Duodenal mucosa (tissue), 2 donors: ENCODE measurements around the gene TNFRSF25.

Experiments
- H3K27ac ChIP-seq: one replicate; pipeline ENCODE4 v1.7.0; 2013; ENCODE audit warnings: low read depth, low read length
- H3K27me3 ChIP-seq, 2 donors: one replicate each; pipeline ENCODE4 v1.7.0; 2013; ENCODE audit warnings: low read length in 2 of 2, control low read depth in 1 of 2; ENCODE audit not compliant: insufficient read depth in 2 of 2, control insufficient read depth in 1 of 2
- H3K36me3 ChIP-seq, 2 donors: one replicate each; pipeline ENCODE4 v1.7.0; 2013; ENCODE audit warnings: low read length in 2 of 2, control low read depth in 1 of 2; ENCODE audit not compliant: insufficient read depth in 2 of 2, control insufficient read depth in 1 of 2
- H3K4me1 ChIP-seq, 2 donors: one replicate each; pipeline ENCODE4 v1.7.0; 2013; ENCODE audit warnings: low read length in 2 of 2, control low read depth in 1 of 2; ENCODE audit not compliant: insufficient read depth in 2 of 2, control insufficient read depth in 1 of 2
- H3K4me3 ChIP-seq, 2 donors: one replicate each; pipeline ENCODE4 v1.7.0; 2013; ENCODE audit warnings: low read length in 2 of 2, low read depth in 1 of 2
- H3K9ac ChIP-seq, 2 donors: one replicate each; pipeline ENCODE4 v1.7.0; 2013; ENCODE audit warnings: low read length in 2 of 2, low read depth in 1 of 2
- H3K9me3 ChIP-seq, 2 donors: one replicate each; pipeline ENCODE4 v1.7.0; 2013; ENCODE audit warnings: low read length in 2 of 2, control low read depth in 1 of 2; ENCODE audit not compliant: control insufficient read depth in 1 of 2

Gene TNFRSF25

DNA sequence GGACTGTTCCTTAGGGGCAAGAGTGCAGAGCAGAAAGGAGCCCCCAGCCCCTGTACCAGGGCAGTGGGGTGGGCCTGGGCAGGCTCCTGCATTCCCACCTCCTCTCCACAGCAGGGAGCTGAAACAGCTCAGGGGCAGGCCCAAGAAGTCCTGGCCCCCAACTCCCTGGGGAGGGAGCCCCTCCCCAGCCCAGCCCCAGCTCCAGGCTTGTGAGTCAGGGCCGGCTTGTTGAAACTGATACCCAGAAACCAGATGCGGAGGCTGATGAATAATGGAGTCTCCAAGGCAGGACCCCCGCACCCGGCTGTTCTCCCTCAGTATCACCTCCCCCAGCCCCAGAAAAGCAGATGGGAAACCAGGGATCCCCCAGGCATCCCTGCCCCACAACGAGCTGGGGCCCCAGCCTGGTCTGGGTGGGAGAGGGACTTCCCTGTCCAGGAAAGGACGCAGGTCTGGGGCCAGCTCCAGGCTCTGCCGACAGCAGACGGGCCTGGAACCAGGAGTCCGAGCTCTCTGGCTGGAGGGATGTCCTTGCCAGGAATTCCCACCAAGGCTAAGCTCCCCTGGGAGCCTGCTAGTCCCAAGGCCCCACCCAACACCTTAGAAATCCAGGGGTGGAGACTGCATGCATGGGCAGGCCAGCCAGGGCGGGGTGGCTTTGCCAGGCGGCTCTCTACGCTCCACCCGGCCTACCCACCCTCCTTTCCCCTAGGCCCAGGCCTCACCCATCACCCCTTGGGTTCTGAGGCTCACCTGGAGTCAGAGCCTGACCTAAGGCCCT, 22.8 kb upstream of the TNFRSF25 start:
- H3K27ac ChIP-seq: no peak overlapping the region
- no peaks in the 10 kb centered on the region for H3K36me3 ChIP-seq
- H3K27me3 ChIP-seq: peaks cover 13 to 21% of the 10 kb centered on the region in 2 donors
- no peak overlapping the region for H3K4me3 ChIP-seq
- peaks cover 11 to 28% of the 10 kb centered on the region in 2 donors for H3K4me1 ChIP-seq
- H3K9me3 ChIP-seq: no peaks in the 10 kb centered on the region
- H3K9ac ChIP-seq: no peak overlapping the region

DNA sequence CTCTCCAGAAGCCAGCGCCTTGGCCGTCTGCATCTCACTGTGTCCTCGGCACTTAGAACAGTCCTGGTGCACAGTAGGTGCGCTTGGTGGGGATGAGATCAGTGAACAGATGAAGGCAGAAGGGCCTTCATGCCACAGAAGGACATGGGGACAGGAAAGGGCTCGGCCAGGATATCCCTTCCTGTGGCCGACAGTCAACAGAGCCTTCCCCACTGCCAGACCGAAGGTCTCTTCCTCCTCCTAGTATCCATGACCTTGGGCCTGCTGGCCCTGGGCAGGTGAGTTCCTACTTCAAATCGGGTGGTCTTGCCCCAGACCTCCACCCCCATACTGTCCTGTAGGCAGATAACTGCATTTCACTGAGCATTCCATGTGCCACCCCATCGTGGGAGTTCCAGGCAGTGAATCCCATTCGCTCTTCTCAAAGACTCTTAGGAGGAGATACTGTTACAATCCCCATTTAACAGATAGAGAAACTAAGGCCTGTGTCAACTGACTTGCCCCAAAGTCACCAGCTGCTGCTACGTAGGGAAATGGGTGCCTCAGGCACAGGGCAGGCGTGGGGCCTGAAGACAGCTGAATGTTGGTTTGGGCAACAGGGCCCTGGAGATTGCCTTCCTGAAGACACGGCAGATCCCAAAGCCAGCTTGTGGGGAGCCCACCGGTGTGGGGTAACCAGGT, 22.0 kb upstream of the TNFRSF25 start:
- peaks cover 13 to 21% of the 10 kb centered on the region in 2 donors for H3K27me3 ChIP-seq
- H3K9ac ChIP-seq: no peak overlapping the region
- H3K4me3 ChIP-seq: no peak overlapping the region
- no peaks in the 10 kb centered on the region for H3K36me3 ChIP-seq
- H3K4me1 ChIP-seq: peaks cover 11 to 31% of the 10 kb centered on the region in 2 donors
- H3K9me3 ChIP-seq: no peaks in the 10 kb centered on the region
- no peak overlapping the region for H3K27ac ChIP-seq

DNA sequence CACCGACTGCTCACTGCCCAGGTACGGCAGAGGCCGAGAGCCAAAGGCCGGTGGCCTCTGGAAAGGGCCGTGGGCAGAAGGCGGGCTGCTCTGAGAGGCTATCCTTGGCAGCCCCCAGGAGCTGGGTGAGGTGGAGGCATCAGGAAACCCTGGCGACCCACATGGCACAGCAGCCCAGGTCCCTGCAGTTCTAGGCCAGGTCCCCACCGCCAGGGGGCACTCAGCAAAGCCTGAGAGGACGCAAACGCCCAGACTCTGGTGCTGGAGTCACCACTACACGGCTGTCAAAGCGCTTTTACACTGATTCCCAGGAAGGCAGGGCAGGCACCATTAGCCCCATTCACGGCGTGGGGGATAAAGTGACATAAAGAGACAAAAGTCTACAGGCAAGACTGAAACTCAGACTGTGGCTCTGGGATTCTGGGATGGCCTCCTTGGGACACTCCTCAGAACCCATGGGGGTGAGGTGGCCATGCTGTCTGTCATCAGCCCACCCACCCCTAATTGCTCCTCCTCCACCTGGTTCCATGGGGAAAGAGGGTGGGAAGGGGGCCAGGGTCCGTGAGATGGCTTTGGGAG, 20.5 kb upstream of the TNFRSF25 start:
- no peaks in the 10 kb centered on the region for H3K36me3 ChIP-seq
- H3K9ac ChIP-seq: no peak overlapping the region
- no peak overlapping the region for H3K4me3 ChIP-seq
- H3K4me1 ChIP-seq: peaks cover 8 to 30% of the 10 kb centered on the region in 2 donors
- no peaks in the 10 kb centered on the region for H3K9me3 ChIP-seq
- H3K27ac ChIP-seq: no peak overlapping the region
- peaks cover 13 to 21% of the 10 kb centered on the region in 2 donors for H3K27me3 ChIP-seq

DNA sequence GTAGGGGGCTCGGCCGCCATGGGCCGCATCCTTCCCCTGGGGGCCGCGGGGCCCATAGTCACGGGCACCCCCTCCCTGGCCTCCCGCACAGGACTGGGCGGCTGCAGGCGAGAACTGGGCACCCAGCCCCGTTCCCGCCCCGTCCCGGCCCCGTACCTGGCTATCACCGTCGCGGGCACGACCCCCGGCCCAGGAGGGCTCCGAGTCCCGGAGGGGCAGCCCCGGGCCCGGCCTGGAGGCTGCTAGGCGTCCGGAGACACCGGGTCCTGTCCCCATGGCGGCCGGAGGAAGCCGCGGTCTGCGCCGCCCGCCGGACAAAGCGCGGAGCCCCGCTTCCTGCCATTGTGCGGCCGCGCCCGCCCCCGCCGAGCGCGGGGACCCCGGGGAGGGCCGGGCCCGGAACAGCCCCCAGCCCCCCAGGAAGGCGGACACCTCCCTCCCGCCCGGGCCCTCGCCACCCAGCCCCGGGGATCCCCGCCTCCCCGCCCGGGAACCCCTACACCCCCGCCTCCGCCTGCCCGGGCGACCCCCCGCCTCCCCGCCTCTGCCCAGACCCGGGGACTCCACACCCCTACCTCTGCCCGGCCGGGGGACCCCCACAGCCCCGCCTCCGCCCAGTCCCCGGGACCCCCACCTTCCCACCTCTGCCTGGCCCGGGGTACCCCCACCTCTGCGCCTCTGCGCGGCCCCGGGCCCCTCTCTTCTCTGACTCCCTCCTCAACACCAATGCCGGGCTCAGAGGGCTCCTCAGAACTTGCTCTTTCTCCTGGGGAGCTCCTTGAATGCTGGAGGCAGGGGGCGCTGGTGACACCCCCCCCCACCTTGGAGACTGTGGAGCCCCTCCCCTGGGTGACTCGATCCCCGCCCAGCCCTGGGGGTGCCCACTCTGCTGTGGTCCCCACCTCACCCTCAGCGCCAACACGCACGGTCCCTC, 19.5 kb upstream of the TNFRSF25 start:
- Histone ChIP-seq H3K36me3 (no peaks in the 10 kb centered on the region), H3K4me1 (peaks cover 4 to 24% of the 10 kb centered on the region in 2 donors), H3K9me3 (no peaks in the 10 kb centered on the region), H3K9ac (no peak overlapping the region), H3K27me3 (peaks cover 13 to 21% of the 10 kb centered on the region in 2 donors), H3K4me3 (peak overlapping the region in 1 of 2 donors; percentile 5), H3K27ac (no peak overlapping the region)

DNA sequence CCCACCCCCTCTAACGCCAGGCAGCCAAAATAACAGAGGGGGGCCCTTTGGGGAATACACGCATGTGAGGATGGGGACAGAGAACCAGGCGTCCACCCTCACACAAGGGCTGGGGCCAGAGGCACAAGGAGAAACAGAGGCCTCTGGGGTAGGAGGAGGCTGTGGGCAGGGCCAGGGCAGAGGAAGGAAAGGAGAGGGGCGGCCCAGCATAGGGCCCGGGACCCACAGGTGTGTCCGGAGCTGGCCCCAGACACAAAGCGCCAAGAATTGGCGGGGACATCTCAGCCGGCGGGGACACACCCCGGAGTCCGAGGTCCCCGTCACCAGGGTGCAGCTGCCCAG, 18.8 kb upstream of the TNFRSF25 start:
- peak overlapping the region in 1 of 2 donors; percentile 5 for H3K4me3 ChIP-seq
- H3K27ac ChIP-seq: no peak overlapping the region
- no peaks in the 10 kb centered on the region for H3K36me3 ChIP-seq
- H3K4me1 ChIP-seq: peaks cover 4 to 19% of the 10 kb centered on the region in 2 donors
- H3K27me3 ChIP-seq: peaks cover 13 to 21% of the 10 kb centered on the region in 2 donors
- no peak overlapping the region for H3K9ac ChIP-seq
- no peaks in the 10 kb centered on the region for H3K9me3 ChIP-seq

DNA sequence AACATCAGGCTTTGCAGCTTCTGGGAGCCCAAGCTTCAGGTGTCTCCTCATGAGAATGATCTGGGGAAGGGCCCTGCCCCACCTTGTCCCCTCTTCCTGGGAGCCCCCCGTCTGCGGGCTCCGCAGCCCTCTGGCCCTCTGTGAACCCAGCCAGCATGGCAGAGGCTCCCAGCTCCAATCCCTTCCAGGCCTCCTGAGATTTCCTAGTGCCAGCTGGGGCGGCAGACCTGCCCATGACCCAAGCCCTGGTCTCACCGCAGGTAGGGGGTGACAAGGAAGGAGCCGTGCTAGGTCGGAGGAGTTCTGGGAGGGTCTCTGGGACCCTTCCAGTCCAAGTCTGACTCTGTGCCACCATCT, 17.8 kb upstream of the TNFRSF25 start:
- Histone ChIP-seq H3K9ac (no peak overlapping the region), H3K27me3 (peaks cover 13 to 21% of the 10 kb centered on the region in 2 donors), H3K9me3 (no peaks in the 10 kb centered on the region), H3K4me1 (peaks cover 4 to 11% of the 10 kb centered on the region in 2 donors), H3K36me3 (no peaks in the 10 kb centered on the region), H3K4me3 (no peak overlapping the region), H3K27ac (no peak overlapping the region)

DNA sequence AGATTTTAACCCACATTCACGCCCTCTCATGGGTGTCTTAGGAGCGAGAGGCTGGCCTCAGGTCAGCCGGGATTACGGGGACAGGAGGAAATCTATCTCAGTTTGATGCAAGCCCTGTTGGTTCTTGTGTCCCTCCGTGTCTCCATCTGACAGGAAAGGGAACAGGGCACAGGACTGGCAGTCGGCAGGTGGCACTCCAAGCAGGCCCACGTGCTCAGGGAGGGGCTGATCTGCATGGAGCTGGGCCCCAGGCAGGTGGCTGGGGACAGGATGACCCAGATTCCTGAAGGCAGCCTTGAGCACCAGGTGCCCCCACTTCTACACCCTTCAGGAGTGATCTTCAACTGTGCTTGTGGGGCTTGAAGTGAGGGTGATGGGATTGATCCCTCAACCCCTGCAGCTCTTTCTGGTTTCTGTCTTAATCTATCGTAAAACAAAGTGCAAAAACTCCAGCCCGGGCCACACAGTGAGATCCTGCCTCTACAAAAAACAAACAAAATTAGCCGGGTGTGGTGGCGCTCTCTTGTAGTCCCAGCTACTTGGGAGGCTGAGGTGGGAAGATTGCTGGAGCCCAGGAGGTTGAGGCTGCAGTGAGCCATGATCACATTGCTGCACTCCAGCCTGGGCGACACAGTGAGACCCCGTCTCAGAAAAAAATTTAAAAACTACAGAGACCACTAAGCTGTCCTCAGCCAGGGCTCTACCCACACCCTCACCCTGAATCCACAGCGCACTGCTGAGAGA, 17.2 kb upstream of the TNFRSF25 start:
- Histone ChIP-seq H3K9me3 (no peaks in the 10 kb centered on the region), H3K4me3 (no peak overlapping the region), H3K36me3 (no peaks in the 10 kb centered on the region), H3K27me3 (peaks cover 13 to 21% of the 10 kb centered on the region in 2 donors), H3K4me1 (peaks cover 4 to 11% of the 10 kb centered on the region in 2 donors), H3K27ac (no peak overlapping the region), H3K9ac (no peak overlapping the region)

DNA sequence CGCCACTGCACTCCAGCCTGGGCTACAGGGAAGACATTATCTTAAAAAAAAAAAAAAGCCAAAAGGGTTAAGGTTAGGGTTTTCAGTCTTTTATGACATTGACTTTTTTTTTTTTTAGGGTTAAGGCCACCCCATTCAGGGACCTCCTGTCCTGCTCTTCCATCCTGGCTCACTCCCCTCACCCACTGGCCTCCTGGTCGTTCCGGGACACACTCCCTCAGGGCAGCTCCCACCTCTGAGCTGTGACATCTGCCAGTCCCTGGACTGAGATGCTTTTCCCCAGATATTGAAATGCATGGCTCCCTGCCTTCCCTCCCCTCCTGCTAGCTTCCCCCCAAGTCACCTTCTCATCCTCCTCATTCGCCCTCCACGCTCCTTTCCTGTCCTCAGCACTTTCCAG, 15.8 kb upstream of the TNFRSF25 start:
- Histone ChIP-seq H3K4me1 (peaks cover 8 to 16% of the 10 kb centered on the region in 2 donors), H3K9ac (no peak overlapping the region), H3K27me3 (peaks cover 13 to 21% of the 10 kb centered on the region in 2 donors), H3K27ac (no peak overlapping the region), H3K36me3 (no peaks in the 10 kb centered on the region), H3K4me3 (no peak overlapping the region), H3K9me3 (no peaks in the 10 kb centered on the region)

DNA sequence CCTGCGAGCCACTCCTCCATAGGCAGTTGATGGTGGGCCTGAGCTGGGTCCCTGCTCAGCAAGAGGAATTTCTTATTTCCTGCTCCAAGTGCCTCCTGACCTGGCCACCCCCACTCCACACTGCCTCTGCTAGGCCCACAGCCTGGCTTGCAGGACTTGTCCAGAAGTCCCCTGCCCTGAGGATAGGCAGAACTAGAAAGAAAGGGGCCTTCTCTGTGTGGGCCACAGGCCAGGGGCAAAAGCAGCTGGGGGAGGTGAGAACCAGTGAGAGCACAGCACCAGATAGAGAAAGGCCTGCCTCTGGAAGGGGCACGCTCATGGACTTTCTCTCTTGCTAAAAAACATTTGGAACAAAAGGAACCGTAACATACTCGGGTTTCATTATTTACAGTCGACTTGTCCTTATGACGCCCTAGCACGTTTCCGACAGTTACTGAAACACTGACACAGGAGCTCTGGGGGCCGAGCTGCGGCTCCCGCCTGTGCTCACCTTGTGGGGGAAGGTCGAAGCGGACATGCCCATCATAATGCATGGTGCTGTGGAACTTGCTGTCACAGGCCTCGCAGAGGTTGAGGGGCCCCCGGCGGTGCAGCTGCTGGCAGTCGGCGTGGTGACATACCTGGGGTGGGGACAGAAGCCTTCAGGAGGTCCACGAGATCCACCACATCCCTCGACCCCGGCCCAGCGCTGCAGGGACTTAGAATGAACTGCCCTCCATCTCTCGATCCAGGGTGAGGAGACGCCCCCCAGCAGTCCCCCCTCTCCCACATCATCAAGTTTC, 11.3 kb upstream of the TNFRSF25 start:
- Histone ChIP-seq H3K27ac (no peak overlapping the region), H3K9ac (no peak overlapping the region), H3K36me3 (no peaks in the 10 kb centered on the region)

More for the DNA sequence above, 11.3 kb upstream of the TNFRSF25 start:
- Histone ChIP-seq H3K4me1 (peaks cover 33 to 34% of the 10 kb centered on the region in 2 donors), H3K4me3 (no peak overlapping the region), H3K9me3 (no peaks in the 10 kb centered on the region), H3K27me3 (no peaks in the 10 kb centered on the region)
